ENCODE measurements around the gene TMEM140. TPM values are rescaled to one million over a fixed set of nuclear protein-coding genes. Genes with fewer than 3 reads are reported as not detected.
A peak's percentile ranks its signal among the peaks of the same experiment; 100 is the strongest.
"Not testable (repeated sequence)": the region's sequence is repeated elsewhere in the genome, so short reads cannot be mapped to it uniquely, and the experiment has no call there.

Gene TMEM140
- polyA plus RNA-seq, 3 donors, result 28.1 to 33.4 (median 30.0) TPM

- DNase-seq (ENCODE audit: extremely low read depth in 1 of 11, low read depth in 9 of 11, low spot score in 4 of 11), result no peak
These were observed 21.5 kb downstream of the TMEM140 start for GRCh38 chr7:135169141-135169963.

GRCh38 chr7:135169964-135170273 is 22.0 kb downstream of the TMEM140 start:
- no peak for DNase-seq (ENCODE audit: extremely low read depth in 1 of 11, low read depth in 9 of 11, low spot score in 4 of 11)

GRCh38 chr7:135170274-135170997 is 22.6 kb downstream of the TMEM140 start, which contains the start of gene CYREN:
Gene CYREN, minus strand, starts transcription at chr7:135170707. Its CDS starts 1,785 bp downstream, at chr7:135168922.
- DNase-seq (ENCODE audit: extremely low read depth in 1 of 11, low read depth in 9 of 11, low spot score in 4 of 11), result peak; percentile 70 to 92 (median 85)

- DNase-seq (ENCODE audit: extremely low read depth in 1 of 11, low read depth in 9 of 11, low spot score in 4 of 11), result not testable (repeated sequence)
These were observed 23.2 kb downstream of the TMEM140 start for GRCh38 chr7:135170998-135171481.

GRCh38 chr7:135171581-135172291 is 23.9 kb downstream of the TMEM140 start:
- not testable (repeated sequence) for DNase-seq (ENCODE audit: extremely low read depth in 1 of 11, low read depth in 9 of 11, low spot score in 4 of 11)

GRCh38 chr7:135173916-135174315 is 26.0 kb downstream of the TMEM140 start:
- DNase-seq (ENCODE audit: extremely low read depth in 1 of 11, low read depth in 9 of 11, low spot score in 4 of 11), result not testable (repeated sequence)

GRCh38 chr7:135174941-135175340 is 27.1 kb downstream of the TMEM140 start:
- DNase-seq (ENCODE audit: extremely low read depth in 1 of 11, low read depth in 9 of 11, low spot score in 4 of 11), result no peak

GRCh38 chr7:135175931-135176330 is 28.1 kb downstream of the TMEM140 start:
- no peak for DNase-seq (ENCODE audit: extremely low read depth in 1 of 11, low read depth in 9 of 11, low spot score in 4 of 11)

GRCh38 chr7:135177028-135177696 is 29.3 kb downstream of the TMEM140 start:
- DNase-seq (ENCODE audit: extremely low read depth in 1 of 11, low read depth in 9 of 11, low spot score in 4 of 11), result no peak

GRCh38 chr7:135178364-135178763 is 30.5 kb downstream of the TMEM140 start:
- DNase-seq (ENCODE audit: extremely low read depth in 1 of 11, low read depth in 9 of 11, low spot score in 4 of 11), result no peak

GRCh38 chr7:135179321-135179925 is 31.6 kb downstream of the TMEM140 start:
- DNase-seq (ENCODE audit: extremely low read depth in 1 of 11, low read depth in 9 of 11, low spot score in 4 of 11), result no peak

GRCh38 chr7:135180122-135180521 is 32.2 kb downstream of the TMEM140 start:
- DNase-seq (ENCODE audit: extremely low read depth in 1 of 11, low read depth in 9 of 11, low spot score in 4 of 11), result no peak

GRCh38 chr7:135181261-135181928 is 33.5 kb downstream of the TMEM140 start:
- no peak for DNase-seq (ENCODE audit: extremely low read depth in 1 of 11, low read depth in 9 of 11, low spot score in 4 of 11)

- no peak for DNase-seq (ENCODE audit: extremely low read depth in 1 of 11, low read depth in 9 of 11, low spot score in 4 of 11)
These were observed 34.2 kb downstream of the TMEM140 start for GRCh38 chr7:135181929-135182678.

- no peak for DNase-seq (ENCODE audit: extremely low read depth in 1 of 11, low read depth in 9 of 11, low spot score in 4 of 11)
These were observed 35.6 kb downstream of the TMEM140 start for GRCh38 chr7:135183478-135183877.

GRCh38 chr7:135184254-135184841 is 36.5 kb downstream of the TMEM140 start:
- no peak for DNase-seq (ENCODE audit: extremely low read depth in 1 of 11, low read depth in 9 of 11, low spot score in 4 of 11)
